Naive thymus-derived CD4-positive, alpha-beta T cell (primary cell): ENCODE results near the gene MAP3K1. TPM values are rescaled to one million over a fixed set of nuclear protein-coding genes. Genes with fewer than 3 reads are reported as not detected.
"Not testable (repeated sequence)": the region's sequence is repeated elsewhere in the genome, so short reads cannot be mapped to it uniquely, and the experiment has no call there.

ENCODE experiments used
- ATAC-seq: fragments of 150-1000 bp; cut with Tn5 transposase; 2 replicates; pipeline ENCODE4 v1.10.0; 2021; ENCODE audit warnings: mild to moderate bottlenecking, moderate library complexity
- CTCF ChIA-PET: fragments of 350-600 bp; sonication (Branson Sonifier 250); formaldehyde crosslinking; loops from one replicate; lab custom pipeline; 2021; ENCODE audit warnings: antibody characterized with exemption; lab: Charles Lee
- POLR2A ChIA-PET: fragments of 350-600 bp; sonication (Branson Sonifier 250); formaldehyde crosslinking; loops from one replicate; lab custom pipeline; 2021; ENCODE audit warnings: antibody characterized with exemption, inconsistent platforms; lab: Charles Lee
- DNase-seq, 9 donors: peaks; one replicate each; pipeline versions ENCODE4 v3.0.0 to v3.0.0-alpha.2; 2020 to 2022; ENCODE audit warnings: mixed read lengths in 1 of 9
- H3K27ac ChIP-seq: one replicate; pipeline ENCODE4 v1.7.0; 2013; ENCODE audit warnings: mild to moderate bottlenecking, low read depth, low read length, moderate library complexity
- H3K27me3 ChIP-seq, 2 donors: one replicate each; pipeline ENCODE4 v1.7.0; 2013; ENCODE audit warnings: low read length in 2 of 2, mild to moderate bottlenecking in 2 of 2, moderate library complexity in 2 of 2; ENCODE audit not compliant: control insufficient read depth in 2 of 2, insufficient read depth in 2 of 2
- H3K36me3 ChIP-seq, 3 experiments: 1 replicate in 2 of 3; 2 replicates in 1 of 3; pipeline ENCODE4 v1.7.0; 2013; ENCODE audit warnings: low read length in 3 of 3, mild to moderate bottlenecking in 3 of 3, moderate library complexity in 1 of 3; ENCODE audit not compliant: insufficient read depth in 3 of 3, control insufficient read depth in 2 of 3
- H3K4me1 ChIP-seq, 2 donors: one replicate each; pipeline ENCODE4 v1.7.0; 2013; ENCODE audit warnings: low read length in 2 of 2, mild to moderate bottlenecking in 2 of 2, moderate library complexity in 1 of 2; ENCODE audit not compliant: control insufficient read depth in 2 of 2, insufficient read depth in 2 of 2
- H3K4me3 ChIP-seq: 2 replicates; pipeline ENCODE4 v1.7.0; 2013; ENCODE audit warnings: mild to moderate bottlenecking, low read length
- H3K9me3 ChIP-seq, 3 experiments: 1 replicate in 2 of 3; 2 replicates in 1 of 3; pipeline ENCODE4 v1.7.0; 2013; ENCODE audit warnings: low read length in 3 of 3; ENCODE audit not compliant: control insufficient read depth in 2 of 3
- H3K27ac Mint-ChIP-seq, 9 donors: one replicate each; pipeline ENCODE4 v1.8.0; 2020 to 2022; ENCODE audit warnings: mixed read lengths in 9 of 9, mild to moderate bottlenecking in 8 of 9, moderate library complexity in 5 of 9, inconsistent platforms in 2 of 9
- H3K27me3 Mint-ChIP-seq, 5 donors: one replicate each; pipeline ENCODE4 v1.8.0; 2021 to 2022; ENCODE audit warnings: mixed read lengths in 5 of 5, mild to moderate bottlenecking in 1 of 5
- H3K36me3 Mint-ChIP-seq, 5 donors: one replicate each; pipeline ENCODE4 v1.8.0; 2020 to 2022; ENCODE audit warnings: mixed read lengths in 5 of 5, mild to moderate bottlenecking in 3 of 5, inconsistent platforms in 1 of 5
- H3K4me1 Mint-ChIP-seq, 7 donors: one replicate each; pipeline ENCODE4 v1.8.0; 2020 to 2022; ENCODE audit warnings: mixed read lengths in 7 of 7, mild to moderate bottlenecking in 3 of 7, inconsistent platforms in 1 of 7
- H3K4me3 Mint-ChIP-seq, 10 donors: one replicate each; pipeline ENCODE4 v1.8.0; 2020 to 2022; ENCODE audit warnings: mild to moderate bottlenecking in 10 of 10, mixed read lengths in 10 of 10, moderate library complexity in 6 of 10, inconsistent platforms in 2 of 10
- H3K9me3 Mint-ChIP-seq, 11 donors: one replicate each; pipeline ENCODE4 v1.8.0; 2020 to 2022; ENCODE audit warnings: mixed read lengths in 11 of 11, mild to moderate bottlenecking in 4 of 11, inconsistent platforms in 1 of 11, moderate library complexity in 1 of 11
- intact Hi-C, 2 donors: fragments of 100-400 bp; cut with micrococcal nuclease; formaldehyde crosslinking; loops; one replicate each; pipeline ENCODE4 v1.15.1; 2023
- polyA plus RNA-seq, 2 donors: library from polyadenylated mRNA; unstranded; fragments of 300-500 nt; fragmentation: Illumina TruSeq; gene quantifications; one replicate each; pipeline ENCODE4 v1.2.3, GENCODE V29; 2021
- total RNA-seq, 6 experiments: library from RNA in 5 of 6; stranded (reverse) in 5 of 6; gene quantifications; 1 replicate in 5 of 6; 2 replicates in 1 of 6; pipeline ENCODE4 v1.2.3 and lab custom pipeline; 2021 to 2026

The MAP3K1 gene
- total and polyA plus RNA-seq, 7 experiments from 2014 or later = 43.0 to 85.4 (median 61.8) TPM

DNA sequence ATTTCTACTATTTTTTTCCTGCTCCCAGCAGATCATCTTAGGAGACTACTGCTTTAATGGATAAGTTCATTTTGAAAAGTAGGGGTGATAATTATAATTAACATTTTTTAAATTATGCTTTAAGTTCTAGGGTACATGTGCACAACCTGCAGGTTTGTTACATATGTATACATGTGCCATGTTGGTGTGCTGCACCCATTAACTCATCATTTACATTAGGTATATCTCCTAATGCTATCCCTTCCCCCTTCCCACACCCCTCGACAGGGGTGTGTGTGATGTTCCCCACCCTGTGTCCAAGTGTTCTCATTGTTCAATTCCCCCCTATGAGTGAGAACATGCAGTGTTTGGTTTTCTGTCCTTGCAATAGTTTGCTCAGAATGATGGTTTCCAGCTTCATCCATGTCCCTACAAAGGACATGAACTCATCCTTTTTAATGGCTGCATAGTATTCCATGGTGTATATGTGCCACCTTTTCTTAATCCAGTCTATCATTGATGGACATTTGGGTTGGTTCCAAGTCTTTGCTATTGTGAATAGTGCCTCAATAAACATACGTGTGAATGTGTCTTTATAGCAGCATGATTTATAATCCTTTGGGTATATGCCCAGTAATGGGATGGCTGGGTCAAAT lies 39.0 kb upstream of the MAP3K1 start:
- H3K36me3 ChIP-seq, H3K4me1 ChIP-seq, intact Hi-C loops, POLR2A ChIA-PET, H3K27me3 ChIP-seq, H3K4me1 Mint-ChIP-seq, DNase-seq, H3K27ac ChIP-seq, ATAC-seq, H3K4me3 Mint-ChIP-seq, H3K27ac Mint-ChIP-seq, CTCF ChIA-PET, H3K9me3 ChIP-seq, H3K4me3 ChIP-seq: not testable (repeated sequence)
- Mint-ChIP-seq H3K36me3 (peaks cover 0 to 13% (median 6%) of the 10 kb centered on the region in 5 donors), H3K27me3 (peaks cover 0 to 22% (median 0%) of the 10 kb centered on the region in 5 donors), H3K9me3 (peaks cover 0 to 31% (median 6%) of the 10 kb centered on the region in 11 donors)

DNA sequence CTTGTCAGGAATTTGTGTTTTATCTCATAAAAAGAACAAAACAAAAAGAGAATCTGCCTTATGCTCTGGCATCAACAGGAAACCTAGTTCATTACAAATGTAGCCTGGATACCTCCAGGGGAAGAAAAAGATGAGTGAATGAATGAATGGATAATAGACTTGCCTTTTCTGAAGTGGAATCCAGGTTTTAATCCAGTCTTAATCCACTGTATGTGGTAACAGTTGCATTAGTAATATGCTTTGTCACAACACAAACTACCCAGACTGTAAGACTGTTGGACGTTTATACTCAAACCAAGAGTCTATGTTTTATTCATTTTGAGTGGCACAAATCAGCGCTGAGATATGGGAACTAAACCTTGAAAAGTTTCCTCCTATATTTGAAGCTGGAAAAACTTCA lies 32.1 kb upstream of the MAP3K1 start:
- no peak for DNase-seq
- peaks cover 0 to 31% (median 0%) of the 10 kb centered on the region in 5 donors for H3K27me3 Mint-ChIP-seq
- no peaks in the 10 kb centered on the region for H3K4me1 Mint-ChIP-seq
- Histone ChIP-seq H3K36me3 (no peaks in the 10 kb centered on the region), H3K27ac (no peak overlapping the region), H3K4me3 (no peak overlapping the region), H3K4me1 (no peaks in the 10 kb centered on the region), H3K9me3 (no peaks in the 10 kb centered on the region), H3K27me3 (no peaks in the 10 kb centered on the region)
- no peak overlapping the region for H3K27ac Mint-ChIP-seq
- no peak overlapping the region for H3K4me3 Mint-ChIP-seq
- H3K36me3 Mint-ChIP-seq = peaks cover 0 to 12% (median 6%) of the 10 kb centered on the region in 5 donors
- ChIA-PET CTCF (interaction anchor here (0.7 kb wide), 1 partner anchor 9 kb away, joined by 3 read pairs; no protein-coding TSS in a partner anchor), POLR2A (no interaction called here)
- peaks cover 0 to 20% (median 6%) of the 10 kb centered on the region in 11 donors for H3K9me3 Mint-ChIP-seq
- no peak for ATAC-seq
- intact Hi-C loops = no loop called here

DNA sequence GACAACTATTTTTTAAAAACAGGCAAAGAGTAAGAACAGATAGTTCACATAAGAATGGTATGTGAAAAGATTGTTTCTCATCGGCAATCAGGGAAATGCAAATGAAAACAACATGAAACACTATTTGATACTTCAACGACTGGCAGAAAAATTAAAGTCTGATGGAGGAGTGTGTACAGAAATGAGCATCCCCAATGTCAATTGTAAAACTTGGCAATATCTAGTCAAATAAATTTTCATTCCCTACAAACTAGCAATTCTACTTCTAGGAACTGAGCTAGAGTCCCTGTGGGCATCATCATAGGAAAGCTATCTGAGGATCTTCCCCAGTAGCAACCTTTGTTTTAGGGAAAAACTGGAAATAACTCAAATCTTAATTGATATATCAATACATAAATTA lies 29.0 kb upstream of the MAP3K1 start:
- Mint-ChIP-seq H3K27ac (peak overlapping the region in 1 of 9 donors; percentile 49), H3K4me1 (no peaks in the 10 kb centered on the region), H3K27me3 (peaks cover 0 to 9% (median 0%) of the 10 kb centered on the region in 5 donors), H3K36me3 (peaks cover 0 to 3% (median 0%) of the 10 kb centered on the region in 5 donors), H3K4me3 (no peak overlapping the region), H3K9me3 (no peaks in the 10 kb centered on the region)
- no peak overlapping the region for H3K27ac ChIP-seq
- intact Hi-C loops = no loop called here
- H3K36me3 ChIP-seq = no peaks in the 10 kb centered on the region
- CTCF ChIA-PET = no interaction called here
- H3K9me3 ChIP-seq = no peaks in the 10 kb centered on the region
- H3K4me1 ChIP-seq = no peaks in the 10 kb centered on the region
- ATAC-seq (no peak), DNase-seq (no peak)
- no peaks in the 10 kb centered on the region for H3K27me3 ChIP-seq
- H3K4me3 ChIP-seq = no peak overlapping the region
- POLR2A ChIA-PET = no interaction called here

- no peaks in the 10 kb centered on the region for H3K4me1 ChIP-seq
- DNase-seq (no peak), ATAC-seq (no peak)
- H3K36me3 ChIP-seq = no peaks in the 10 kb centered on the region
- intact Hi-C loops = no loop called here
- H3K9me3 ChIP-seq = no peaks in the 10 kb centered on the region
- ChIA-PET POLR2A (no interaction called here), CTCF (interaction anchor here (0.7 kb wide), 1 partner anchor 480 kb away, joined by 3 read pairs; no protein-coding TSS in a partner anchor)
- peaks cover 0 to 3% (median 0%) of the 10 kb centered on the region in 5 donors for H3K36me3 Mint-ChIP-seq
- H3K27ac ChIP-seq = no peak overlapping the region
- no peaks in the 10 kb centered on the region for H3K27me3 ChIP-seq
- peaks cover 0 to 7% (median 0%) of the 10 kb centered on the region in 5 donors for H3K27me3 Mint-ChIP-seq
- H3K4me3 ChIP-seq = no peak overlapping the region
- no peak overlapping the region for H3K4me3 Mint-ChIP-seq
- no peak overlapping the region for H3K27ac Mint-ChIP-seq
- H3K9me3 Mint-ChIP-seq = peaks cover 0 to 2% (median 0%) of the 10 kb centered on the region in 11 donors
- H3K4me1 Mint-ChIP-seq = no peaks in the 10 kb centered on the region
Observed at GRCh38 chr5:56791396-56791795, 24.0 kb upstream of the MAP3K1 start.

DNA sequence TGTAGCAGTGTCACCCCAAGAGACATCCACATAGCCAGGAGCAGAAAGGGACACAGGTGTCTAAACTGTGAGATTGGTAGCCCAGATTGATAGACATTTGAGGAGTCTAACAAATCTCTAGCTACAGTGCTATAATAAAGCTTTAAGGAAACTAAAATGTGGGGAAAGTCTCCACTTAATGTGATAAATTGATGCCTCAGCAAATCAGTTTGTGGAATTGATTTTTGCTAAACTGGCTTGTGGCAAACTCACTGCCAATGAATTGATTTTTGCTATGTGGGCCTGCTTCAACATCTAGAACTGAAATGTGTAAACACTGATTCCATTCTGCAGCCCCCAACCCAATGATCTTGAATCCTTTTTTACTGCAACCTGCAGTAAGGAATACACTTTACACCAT lies 16.8 kb upstream of the MAP3K1 start:
- Histone ChIP-seq H3K27me3 (no peaks in the 10 kb centered on the region), H3K4me3 (no peak overlapping the region), H3K9me3 (no peaks in the 10 kb centered on the region), H3K36me3 (no peaks in the 10 kb centered on the region), H3K27ac (no peak overlapping the region), H3K4me1 (peaks cover 3 to 7% of the 10 kb centered on the region in 2 donors)
- Mint-ChIP-seq H3K27me3 (peaks cover 0 to 41% (median 0%) of the 10 kb centered on the region in 5 donors), H3K27ac (no peak overlapping the region), H3K36me3 (peaks cover 0 to 2% (median 0%) of the 10 kb centered on the region in 5 donors), H3K9me3 (peaks cover 0 to 3% (median 0%) of the 10 kb centered on the region in 11 donors), H3K4me3 (no peak overlapping the region), H3K4me1 (peaks cover 0 to 6% (median 3%) of the 10 kb centered on the region in 7 donors)
- POLR2A ChIA-PET = no interaction called here
- no peak for ATAC-seq
- CTCF ChIA-PET = no interaction called here
- DNase-seq = no peak
- intact Hi-C loops = no loop called here

DNA sequence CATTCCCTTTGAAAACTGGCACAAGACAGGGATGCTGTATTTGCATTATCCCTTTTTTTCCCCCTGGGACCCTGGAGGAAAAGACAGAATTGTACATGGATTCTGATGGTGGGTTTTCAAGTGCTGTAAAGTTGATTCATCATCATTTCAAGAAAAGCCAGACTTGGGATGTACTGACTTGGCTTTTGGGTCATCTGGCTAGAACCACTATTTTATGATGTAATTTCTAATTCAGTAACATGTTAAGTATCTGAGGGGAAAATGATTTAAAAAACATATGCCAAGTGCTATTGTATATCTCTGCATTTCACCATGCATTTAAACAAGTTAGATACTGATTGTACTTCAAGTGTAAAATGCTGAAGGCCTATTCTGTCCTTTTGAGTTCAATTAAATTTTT lies 15.2 kb upstream of the MAP3K1 start:
- H3K27me3 Mint-ChIP-seq = peaks cover 0 to 37% (median 0%) of the 10 kb centered on the region in 5 donors
- CTCF ChIA-PET = no interaction called here
- POLR2A ChIA-PET = no interaction called here
- ATAC-seq (no peak), DNase-seq (no peak)
- H3K4me3 Mint-ChIP-seq = no peak overlapping the region
- H3K4me1 ChIP-seq = peaks cover 3 to 10% of the 10 kb centered on the region in 2 donors
- H3K9me3 ChIP-seq = no peaks in the 10 kb centered on the region
- no peak overlapping the region for H3K27ac ChIP-seq
- peaks cover 0 to 2% (median 0%) of the 10 kb centered on the region in 11 donors for H3K9me3 Mint-ChIP-seq
- no peak overlapping the region for H3K4me3 ChIP-seq
- intact Hi-C loops = no loop called here
- H3K4me1 Mint-ChIP-seq = peaks cover 0 to 13% (median 11%) of the 10 kb centered on the region in 7 donors
- peaks cover 0 to 6% (median 0%) of the 10 kb centered on the region in 5 donors for H3K36me3 Mint-ChIP-seq
- H3K36me3 ChIP-seq = no peaks in the 10 kb centered on the region
- H3K27ac Mint-ChIP-seq = no peak overlapping the region
- H3K27me3 ChIP-seq = no peaks in the 10 kb centered on the region
